ENCODE results near the gene CHIC2.

The CHIC2 gene

GRCh38 chr4:53994382-53995102 is 69.9 kb downstream of the CHIC2 start:
- TF ChIP-seq CTCF (IDR thresholded peaks at IDR 0.05; ENCODE audit: low read depth, low read length), result no peak
- no peak overlapping the region for H3K4me3 ChIP-seq (replicated peaks in 1 of 2; ENCODE audit: low read depth in 2 of 2, low read length in 2 of 2)
- no peak for DNase-seq (ENCODE audit: low read depth in 2 of 2)

GRCh38 chr4:53992785-53993184 is 71.6 kb downstream of the CHIC2 start:
- H3K4me3 ChIP-seq (replicated peaks in 1 of 2; ENCODE audit: low read depth in 2 of 2, low read length in 2 of 2), result no peak overlapping the region
- no peak for TF ChIP-seq CTCF (IDR thresholded peaks at IDR 0.05; ENCODE audit: low read depth, low read length)
- no peak for DNase-seq (ENCODE audit: low read depth in 2 of 2)

- no peak for TF ChIP-seq CTCF (IDR thresholded peaks at IDR 0.05; ENCODE audit: low read depth, low read length)
- H3K4me3 ChIP-seq (replicated peaks in 1 of 2; ENCODE audit: low read depth in 2 of 2, low read length in 2 of 2), result no peak overlapping the region
- DNase-seq (ENCODE audit: low read depth in 2 of 2), result no peak
Measured at GRCh38 chr4:53991821-53992220, 72.6 kb downstream of the CHIC2 start.

- peak; percentile 58 to 59 for DNase-seq (ENCODE audit: low read depth in 2 of 2)
- TF ChIP-seq CTCF (IDR thresholded peaks at IDR 0.05; ENCODE audit: low read depth, low read length), result no peak
- no peak overlapping the region for H3K4me3 ChIP-seq (replicated peaks in 1 of 2; ENCODE audit: low read depth in 2 of 2, low read length in 2 of 2)
Measured at GRCh38 chr4:53990641-53991040, 73.8 kb downstream of the CHIC2 start.

GRCh38 chr4:53987761-53988171 is 76.6 kb downstream of the CHIC2 start:
- no peak for TF ChIP-seq CTCF (IDR thresholded peaks at IDR 0.05; ENCODE audit: low read depth, low read length)
- H3K4me3 ChIP-seq (replicated peaks in 1 of 2; ENCODE audit: low read depth in 2 of 2, low read length in 2 of 2), result no peak overlapping the region
- peak; percentile 54 to 84 for DNase-seq (ENCODE audit: low read depth in 2 of 2)

GRCh38 chr4:53986062-53986461 is 78.3 kb downstream of the CHIC2 start:
- no peak overlapping the region for H3K4me3 ChIP-seq (replicated peaks in 1 of 2; ENCODE audit: low read depth in 2 of 2, low read length in 2 of 2)
- no peak for TF ChIP-seq CTCF (IDR thresholded peaks at IDR 0.05; ENCODE audit: low read depth, low read length)
- DNase-seq (ENCODE audit: low read depth in 2 of 2), result no peak

GRCh38 chr4:53981567-53981966 is 82.8 kb downstream of the CHIC2 start:
- no peak overlapping the region for H3K4me3 ChIP-seq (replicated peaks in 1 of 2; ENCODE audit: low read depth in 2 of 2, low read length in 2 of 2)
- no peak for DNase-seq (ENCODE audit: low read depth in 2 of 2)
- no peak for TF ChIP-seq CTCF (IDR thresholded peaks at IDR 0.05; ENCODE audit: low read depth, low read length)
